HepG2 (cell line): ENCODE results near the gene TBC1D4. TPM values are rescaled to one million over a fixed set of nuclear protein-coding genes. Genes with fewer than 3 reads are reported as not detected.
A peak's percentile ranks its signal among the peaks of the same experiment; 100 is the strongest.

Source experiments
- ATAC-seq: fragments of 200-7000 bp; cut with Tn5 transposase; 3 replicates; pipeline ENCODE4 v1.9.1; 2020; ENCODE audit warnings: mild to moderate bottlenecking, moderate library complexity
- BruUV-seq: library from RNA; stranded (reverse); fragments of 400-500 nt; replicated peaks from 2 replicates; lab custom pipeline; 2021; lab: Mats Ljungman, UMichigan
- CTCF ChIA-PET: fragments of 300-600 bp; formaldehyde crosslinking; extraction: SDS; loops from one replicate; lab custom pipeline; 2021; ENCODE audit warnings: low total read pairs, inconsistent platforms, low intra/inter-chr PET ratio; lab: Yijun Ruan, JAX
- POLR2A ChIA-PET: fragments of 350-600 bp; sonication (Branson Sonifier 250); formaldehyde crosslinking; loops from one replicate; lab custom pipeline; 2020; ENCODE audit warnings: antibody characterized with exemption, inconsistent platforms; lab: Yijun Ruan, JAX
- DNase-seq: peaks from one replicate; pipeline ENCODE4 v3.0.0-alpha.2; 2015; ENCODE audit warnings: low spot score
- FAIRE-seq: peaks from 3 replicates; lab custom pipeline; 2011; peaks lifted over from hg19 to GRCh38; lab: Jason Lieb, UNC
- H2AFZ ChIP-seq: one replicate; pipeline ENCODE4 v1.6.1; 2011; ENCODE audit warnings: low read length, inconsistent platforms
- H3K27ac ChIP-seq: fragments of 300-600 bp; 3 replicates; pipeline ENCODE4 v1.8.0; 2011; ENCODE audit warnings: mixed run types, mild to moderate bottlenecking, mixed read lengths, low read length, inconsistent platforms; ENCODE audit not compliant: insufficient read depth; ENCODE audit errors: extremely low read length
- H3K27me3 ChIP-seq, 2 experiments: fragments of 200-600 bp in 1 of 2; 2 replicates in 1 of 2; 3 replicates in 1 of 2; pipeline versions ENCODE4 v1.6.0 to v1.8.0; 2011; ENCODE audit warnings: low read length in 2 of 2, mild to moderate bottlenecking in 2 of 2, moderate library complexity in 2 of 2, inconsistent platforms in 1 of 2; ENCODE audit not compliant: insufficient read depth in 2 of 2, control insufficient read depth in 1 of 2
- H3K36me3 ChIP-seq, 2 experiments: fragments of 200-600 bp in 1 of 2; replicated peaks in 1 of 2; 2 replicates in 1 of 2; 3 replicates in 1 of 2; pipeline versions ENCODE4 v1.5.1 to v1.8.0; 2011; ENCODE audit warnings: low read length in 2 of 2, inconsistent platforms in 1 of 2; ENCODE audit not compliant: insufficient read depth in 2 of 2, control insufficient read depth in 1 of 2
- H3K4me1 ChIP-seq: 2 replicates; pipeline ENCODE4 v1.5.1; 2012; ENCODE audit warnings: low read length, inconsistent platforms; ENCODE audit not compliant: insufficient read depth
- H3K4me2 ChIP-seq: 2 replicates; pipeline ENCODE4 v1.6.0; 2011; ENCODE audit warnings: low read depth, low read length, inconsistent platforms
- H3K4me3 ChIP-seq, 3 experiments: fragments of 200-600 bp in 1 of 3; sonication (generic), shearing (Covaris generic) in 1 of 3; replicated peaks in 1 of 3; 2 replicates each; pipeline ENCODE4 v1.5.1; 2011 to 2016; ENCODE audit warnings: low read length in 3 of 3, inconsistent platforms in 2 of 3, low read depth in 2 of 3, mild to moderate bottlenecking in 2 of 3, control low read depth in 1 of 3, mixed read lengths in 1 of 3; ENCODE audit not compliant: insufficient read depth in 1 of 3
- H3K79me2 ChIP-seq: one replicate; pipeline ENCODE4 v1.6.1; 2011; ENCODE audit warnings: low read length, inconsistent platforms; ENCODE audit not compliant: insufficient read depth
- H3K9ac ChIP-seq: 2 replicates; pipeline ENCODE4 v1.6.0; 2011; ENCODE audit warnings: mild to moderate bottlenecking, low read depth, low read length, inconsistent platforms; ENCODE audit not compliant: insufficient read depth
- H3K9me3 ChIP-seq: 2 replicates; pipeline ENCODE4 v1.5.1; 2012; ENCODE audit warnings: mild to moderate bottlenecking, low read length
- H4K20me1 ChIP-seq: 2 replicates; pipeline ENCODE4 v1.6.0; 2011; ENCODE audit warnings: inconsistent platforms, mild to moderate bottlenecking, low read length, moderate library complexity; ENCODE audit not compliant: insufficient read depth
- GTF2F1 ChIP-seq: fragments of 150-350 bp; IDR thresholded peaks from 2 replicates; pipeline ENCODE4 v1.6.1; 2014; ENCODE audit warnings: low read length
- KDM3A ChIP-seq: IDR thresholded peaks from 2 replicates; pipeline ENCODE4 v1.6.1; 2018; ENCODE audit warnings: low read depth, missing compliant biosample characterization
- MAFF ChIP-seq: IDR thresholded peaks from 2 replicates; pipeline ENCODE4 v1.6.1; 2011; ENCODE audit warnings: low read depth, low read length, improper control_type of control experiment
- MAFK ChIP-seq, 2 experiments: IDR thresholded peaks in 1 of 2; conservative IDR thresholded peaks in 1 of 2; 2 replicates each; pipeline ENCODE4 v1.6.1; 2011; ENCODE audit warnings: improper control_type of control experiment in 2 of 2, low read length in 2 of 2
- SMYD3 ChIP-seq: sonication (generic); formaldehyde crosslinking; IDR thresholded peaks from 2 replicates; pipeline ENCODE4 v1.8.1; 2023; ENCODE audit warnings: mild to moderate bottlenecking, missing genetic modification reagents
- ZKSCAN8 ChIP-seq: IDR thresholded peaks from 2 replicates; pipeline ENCODE4 v1.6.1; 2016; ENCODE audit warnings: borderline replicate concordance, missing genetic modification reagents, missing compliant biosample characterization
- ZMYM4 ChIP-seq: sonication (generic); formaldehyde crosslinking; IDR thresholded peaks from 2 replicates; pipeline ENCODE4 v1.8.1; 2023; ENCODE audit warnings: mild to moderate bottlenecking, missing genetic modification reagents
- WGBS: methylation state at CpG from one replicate; pipeline ENCODE4 v1.1.6; 2017; ENCODE audit warnings: low lambda C conversion rate; 5-methylcytosine and 5-hydroxymethylcytosine counted together
- in situ Hi-C: cut with HindIII; loops from 2 replicates; pipeline ENCODE4 v1.10.0; 2017; ENCODE audit warnings: low pct_unique_long_range_greater_than_20kb; ENCODE audit not compliant: extremely low pct_ligation_motif_present
- intact Hi-C: fragments of 100-400 bp; cut with micrococcal nuclease; formaldehyde crosslinking; loops from one replicate; pipeline ENCODE4 v1.10.0; 2022; ENCODE audit not compliant: unreplicated experiment
- polyA plus RNA-seq, 8 experiments: library from polyadenylated mRNA; depleted of rRNA in 3 of 8; stranded (reverse) in 7 of 8; unstranded in 1 of 8; fragments of >200 nt; fragmentation: Illumina TruSeq in 4 of 8; extraction: Trizol in 4 of 8; gene quantifications; 2 replicates each; pipeline versions ENCODE4 v1.2.1 to v1.2.3, GENCODE V29; 2011 to 2016; ENCODE audit warnings: low read depth in 4 of 8, missing spikeins in 1 of 8, mixed read lengths in 1 of 8; ENCODE audit not compliant: insufficient read depth in 1 of 8
- total RNA-seq, 5 experiments: library from RNA; depleted of rRNA; stranded (reverse); fragments of >200 nt; fragmentation: Illumina TruSeq; extraction: Trizol; gene quantifications; 2 replicates each; pipeline ENCODE4 v1.2.3, GENCODE V29; 2016; ENCODE audit warnings: low read depth in 1 of 5
- TF ChIP-seq, protein P1 (sequence below): sonication (generic); formaldehyde crosslinking; IDR thresholded peaks from 2 replicates; pipeline ENCODE4 v1.9.0; 2022; ENCODE audit warnings: low read depth, missing genetic modification reagents
- TF ChIP-seq, protein P2 (sequence below): sonication (generic); formaldehyde crosslinking; IDR thresholded peaks from 2 replicates; pipeline ENCODE4 v1.5.0; 2020; ENCODE audit warnings: mild to moderate bottlenecking, missing genetic modification reagents, borderline replicate concordance
- TF ChIP-seq, protein P3 (sequence below): IDR thresholded peaks from 2 replicates; pipeline ENCODE4 v1.6.1; 2016; ENCODE audit warnings: mild to moderate bottlenecking

TBC1D4 gene
- total and polyA plus RNA-seq, 2 of the 13 experiments (the other 11 are each of a cell fraction or from before 2014, with no cell fraction given) = 35.9 to 64.4 TPM

DNA sequence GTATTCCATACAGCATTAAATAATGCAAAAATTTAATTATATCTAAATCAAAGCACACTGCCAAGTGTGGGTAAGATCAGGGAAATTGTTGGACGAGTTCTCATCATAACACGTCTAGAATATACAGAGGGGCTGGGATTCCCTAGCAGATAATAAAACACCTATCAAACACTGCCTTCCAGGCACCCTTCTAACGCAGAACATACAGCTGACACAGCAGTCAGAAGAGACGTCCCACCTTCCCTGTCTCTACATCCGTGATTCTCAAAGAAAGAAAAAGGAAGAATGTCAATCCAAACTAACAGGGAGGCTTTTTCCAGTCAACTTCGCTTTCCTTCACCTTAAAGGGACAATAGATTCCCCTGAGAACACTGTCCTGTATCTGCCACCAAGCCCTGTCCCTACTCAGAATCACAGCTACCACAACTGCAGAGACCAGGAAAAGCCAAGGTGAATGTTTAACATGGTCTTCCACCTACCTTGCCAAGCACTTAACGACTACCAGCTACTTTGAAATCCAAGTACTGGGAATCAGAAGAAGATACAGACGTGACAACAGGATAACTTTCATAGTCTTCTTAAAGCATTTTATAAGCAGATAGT, 38.5 kb downstream of the TBC1D4 start:
- intact Hi-C loops = loop anchor here (5.0 kb wide), 2 partner anchors 34 to 41 kb away; no protein-coding TSS in a partner anchor
- Histone ChIP-seq H3K4me1 (peaks cover 92% of the 10 kb centered on the region), H3K36me3 (0 out of 5 replicates have a peak, but pooled peaks cover 0 to 5% of the 10 kb centered on the region in 2 experiments), H3K4me3 (no peak overlapping the region), H4K20me1 (no peaks in the 10 kb centered on the region), H3K27ac (peak overlapping the region; percentile 50), H3K4me2 (peak overlapping the region; percentile 54)
- POLR2A ChIA-PET = interaction anchor here (0.6 to 3.1 kb wide), 4 partner anchors 15 to 317 kb away, joined by 3 to 22 read pairs (median 10); partner anchors contain the start of gene TBC1D4
- peak; percentile 75 for ATAC-seq
- BruUV-seq = no TSS peak
- no peak for FAIRE-seq
- TF ChIP-seq MAFF = peak; percentile 25; the same call in 1 of the 2 replicates
- TF ChIP-seq MAFK (conservative IDR thresholded peaks at IDR 0.05 in 1 of 2, IDR thresholded peaks at IDR 0.05 in 1 of 2; ENCODE audit: low read length in 2 of 2) = peak; percentile 11 to 35; a peak in 1 of 4 replicates
- TF ChIP-seq KDM3A (CRISPR knock-in tag) = no peak
- TF ChIP-seq, all 625 proteins: peak for 2
- CTCF ChIA-PET = no interaction called here
- 65% methylated on average over 8 of the region's 8 CpGs for WGBS
- Histone ChIP-seq H3K27me3 (no peaks in the 10 kb centered on the region), H3K79me2 (peaks cover 98% of the 10 kb centered on the region), H2AFZ (no peak overlapping the region), H3K9ac (no peak overlapping the region; the same call in 1 of the 2 replicates), H3K9me3 (no peaks in the 10 kb centered on the region)
- no peak for DNase-seq
- in situ Hi-C loops = no loop called here

DNA sequence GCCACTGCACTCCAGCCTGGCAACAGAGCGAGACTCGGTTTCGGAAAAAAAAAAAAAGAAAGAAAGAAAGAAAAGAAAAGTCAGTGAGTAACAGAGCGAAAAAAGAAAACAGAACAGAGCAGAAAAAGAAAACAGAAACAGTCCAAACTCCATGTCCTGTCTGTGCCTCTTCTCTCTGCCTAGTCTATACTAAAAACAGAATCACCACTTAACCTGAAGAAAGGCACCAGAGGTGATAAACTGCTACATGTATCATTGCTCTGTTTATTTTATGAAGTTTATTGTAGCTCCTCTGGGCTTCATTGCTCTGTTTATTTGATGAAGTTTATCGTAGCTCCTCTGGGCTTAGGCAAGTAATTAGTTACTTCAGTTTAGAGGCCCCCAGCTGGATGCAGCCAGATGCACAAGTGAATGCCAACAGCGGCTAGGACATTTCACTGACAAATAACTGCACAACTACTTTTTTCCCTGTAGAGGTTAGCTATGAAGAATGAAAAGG, 39.2 kb downstream of the TBC1D4 start:
- ATAC-seq (peak; percentile 53), DNase-seq (no peak), FAIRE-seq (no peak)
- Histone ChIP-seq H2AFZ (no peak overlapping the region), H3K4me1 (peaks cover 98% of the 10 kb centered on the region), H3K9me3 (no peaks in the 10 kb centered on the region), H3K4me2 (peak overlapping the region; percentile 54), H3K9ac (0 out of 2 replicates have a peak overlapping the region, but pooled peaks have one; percentile 10), H3K36me3 (0 out of 5 replicates have a peak, but pooled peaks cover 0 to 5% of the 10 kb centered on the region in 2 experiments), H3K27ac (peak overlapping the region; percentile 50), H3K79me2 (peaks cover 98% of the 10 kb centered on the region), H3K4me3 (0 out of 6 replicates have a peak overlapping the region, but pooled peaks of 1 of the 3 experiments have one; percentile 28), H4K20me1 (no peaks in the 10 kb centered on the region), H3K27me3 (no peaks in the 10 kb centered on the region)
- ChIA-PET CTCF (no interaction called here), POLR2A (interaction anchor here (2.6 to 3.1 kb wide), 2 partner anchors 16 to 39 kb away, joined by 16 to 22 read pairs; partner anchors contain the start of gene TBC1D4)
- 73% methylated on average over 6 of the region's 6 CpGs for WGBS
- in situ Hi-C loops (no loop called here), intact Hi-C loops (loop anchor here (1.0 to 5.0 kb wide), 3 partner anchors 10 to 40 kb away; no protein-coding TSS in a partner anchor)
- BruUV-seq = no TSS peak
- TF ChIP-seq, protein P1, sequence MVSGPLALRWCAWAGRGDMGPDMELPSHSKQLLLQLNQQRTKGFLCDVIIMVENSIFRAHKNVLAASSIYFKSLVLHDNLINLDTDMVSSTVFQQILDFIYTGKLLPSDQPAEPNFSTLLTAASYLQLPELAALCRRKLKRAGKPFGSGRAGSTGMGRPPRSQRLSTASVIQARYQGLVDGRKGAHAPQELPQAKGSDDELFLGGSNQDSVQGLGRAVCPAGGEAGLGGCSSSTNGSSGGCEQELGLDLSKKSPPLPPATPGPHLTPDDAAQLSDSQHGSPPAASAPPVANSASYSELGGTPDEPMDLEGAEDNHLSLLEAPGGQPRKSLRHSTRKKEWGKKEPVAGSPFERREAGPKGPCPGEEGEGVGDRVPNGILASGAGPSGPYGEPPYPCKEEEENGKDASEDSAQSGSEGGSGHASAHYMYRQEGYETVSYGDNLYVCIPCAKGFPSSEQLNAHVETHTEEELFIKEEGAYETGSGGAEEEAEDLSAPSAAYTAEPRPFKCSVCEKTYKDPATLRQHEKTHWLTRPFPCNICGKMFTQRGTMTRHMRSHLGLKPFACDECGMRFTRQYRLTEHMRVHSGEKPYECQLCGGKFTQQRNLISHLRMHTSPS (CRISPR knock-in tag) = no peak
- TF ChIP-seq, protein P2, sequence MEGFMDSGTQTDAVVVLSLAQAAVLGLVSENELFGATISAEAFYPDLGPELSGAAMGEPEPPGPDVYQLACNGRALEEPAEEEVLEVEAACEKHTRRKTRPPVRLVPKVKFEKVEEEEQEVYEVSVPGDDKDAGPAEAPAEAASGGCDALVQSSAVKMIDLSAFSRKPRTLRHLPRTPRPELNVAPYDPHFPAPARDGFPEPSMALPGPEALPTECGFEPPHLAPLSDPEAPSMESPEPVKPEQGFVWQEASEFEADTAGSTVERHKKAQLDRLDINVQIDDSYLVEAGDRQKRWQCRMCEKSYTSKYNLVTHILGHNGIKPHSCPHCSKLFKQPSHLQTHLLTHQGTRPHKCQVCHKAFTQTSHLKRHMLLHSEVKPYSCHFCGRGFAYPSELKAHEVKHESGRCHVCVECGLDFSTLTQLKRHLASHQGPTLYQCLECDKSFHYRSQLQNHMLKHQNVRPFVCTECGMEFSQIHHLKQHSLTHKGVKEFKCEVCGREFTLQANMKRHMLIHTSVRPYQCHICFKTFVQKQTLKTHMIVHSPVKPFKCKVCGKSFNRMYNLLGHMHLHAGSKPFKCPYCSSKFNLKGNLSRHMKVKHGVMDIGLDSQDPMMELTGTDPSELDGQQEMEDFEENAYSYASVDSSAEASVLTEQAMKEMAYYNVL (CRISPR knock-in tag) = peak; percentile 95
- TF ChIP-seq, protein P3, sequence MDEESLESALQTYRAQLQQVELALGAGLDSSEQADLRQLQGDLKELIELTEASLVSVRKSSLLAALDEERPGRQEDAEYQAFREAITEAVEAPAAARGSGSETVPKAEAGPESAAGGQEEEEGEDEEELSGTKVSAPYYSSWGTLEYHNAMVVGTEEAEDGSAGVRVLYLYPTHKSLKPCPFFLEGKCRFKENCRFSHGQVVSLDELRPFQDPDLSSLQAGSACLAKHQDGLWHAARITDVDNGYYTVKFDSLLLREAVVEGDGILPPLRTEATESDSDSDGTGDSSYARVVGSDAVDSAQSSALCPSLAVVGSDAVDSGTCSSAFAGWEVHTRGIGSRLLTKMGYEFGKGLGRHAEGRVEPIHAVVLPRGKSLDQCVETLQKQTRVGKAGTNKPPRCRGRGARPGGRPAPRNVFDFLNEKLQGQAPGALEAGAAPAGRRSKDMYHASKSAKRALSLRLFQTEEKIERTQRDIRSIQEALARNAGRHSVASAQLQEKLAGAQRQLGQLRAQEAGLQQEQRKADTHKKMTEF (CRISPR knock-in tag) = no peak
- no peak for TF ChIP-seq GTF2F1
- 0 out of 2 replicates have a peak, but pooled peaks have one; percentile 17 for TF ChIP-seq ZMYM4 (CRISPR knock-in tag)
- TF ChIP-seq ZKSCAN8 (CRISPR knock-in tag) = no peak
- 0 out of 2 replicates have a peak, but pooled peaks have one; percentile 4 for TF ChIP-seq SMYD3 (CRISPR knock-in tag)
